ENCODE results near the gene ARHGAP35. TPM values are rescaled to one million over a fixed set of nuclear protein-coding genes. Genes with fewer than 3 reads are reported as not detected.
"Not testable (repeated sequence)": the region's sequence is repeated elsewhere in the genome, so short reads cannot be mapped to it uniquely, and the experiment has no call there.

The ARHGAP35 gene
- polyA plus RNA-seq, 1 of the 3 experiments (the other 2 are of a cell fraction): 25.1 TPM

DNA sequence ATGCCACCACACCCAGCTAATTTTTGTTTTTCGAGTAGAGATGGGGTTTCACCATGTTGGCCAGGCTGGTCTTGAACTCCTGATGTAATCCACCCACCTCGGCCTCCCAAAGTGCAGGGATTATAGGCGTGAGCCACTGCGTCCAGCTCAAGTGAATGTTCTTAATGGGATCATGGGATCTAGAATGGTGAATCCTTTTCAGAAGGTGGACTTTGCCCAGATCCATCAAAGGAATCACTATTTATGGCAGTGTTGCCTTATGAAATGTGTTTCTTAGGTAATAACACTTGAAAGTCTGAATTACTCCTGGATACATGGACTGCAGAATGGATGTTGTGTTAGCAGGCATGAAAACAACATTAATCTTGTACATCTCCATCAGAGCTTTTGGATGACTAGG is 20.3 kb downstream of the ARHGAP35 start:
- 94% methylated on average over 4 of the region's 4 CpGs for WGBS (ENCODE audit: low lambda C conversion rate)
- Histone ChIP-seq H2AFZ (ENCODE audit: low read depth) (no peak overlapping the region), H3K4me3 (ENCODE audit: low read depth in 2 of 2, low read length in 1 of 2) (no peak overlapping the region), H3F3A (replicated peaks; ENCODE audit: insufficient read depth) (peaks cover 44% of the 10 kb centered on the region), H3K79me2 (ENCODE audit: insufficient read depth) (peaks cover 91% of the 10 kb centered on the region), H3K4me1 (ENCODE audit: control insufficient read depth in 1 of 2, insufficient read depth in 2 of 2, low read depth in 1 of 2, low read length in 1 of 2) (peaks cover 4 to 16% of the 10 kb centered on the region in 2 experiments; a peak in 3 of 4 replicates), H3K4me2 (no peak overlapping the region), H3K27ac (ENCODE audit: low read depth in 2 of 2, low read length in 1 of 2) (peak overlapping the region in 1 of 2 experiments; percentile 91; a peak in 1 of 4 replicates), H4K20me1 (ENCODE audit: insufficient read depth) (peaks cover 36% of the 10 kb centered on the region), H3K9ac (no peak overlapping the region), H3K9me3 (no peaks in the 10 kb centered on the region), H3K9me2 (no peaks in the 10 kb centered on the region), H3K27me3 (ENCODE audit: insufficient read depth) (no peaks in the 10 kb centered on the region), H3K36me3 (replicated peaks in 1 of 2; ENCODE audit: control insufficient read depth in 1 of 2, insufficient read depth in 2 of 2, low read length in 1 of 2) (no peaks in the 10 kb centered on the region)
- ChIA-PET POLR2A (interaction anchor here (0.9 kb wide), 1 partner anchor 18 kb away, joined by 3 read pairs; no protein-coding TSS in a partner anchor), CTCF (interaction anchor here (1.0 kb wide), 1 partner anchor 16 kb away, joined by 3 read pairs; no protein-coding TSS in a partner anchor)
- DNase-seq: no peak
- TF ChIP-seq FOXJ3 (CRISPR knock-in tag; IDR thresholded peaks at IDR 0.05) (no peak), NRF1 (IDR thresholded peaks at IDR 0.05; ENCODE audit: low read depth, low read length) (no peak), CHD2 (IDR thresholded peaks at IDR 0.05; ENCODE audit: low read length, partially characterized antibody) (no peak), YY1 (IDR thresholded peaks at IDR 0.05; ENCODE audit: low read depth) (no peak), RFX5 (IDR thresholded peaks at IDR 0.05; ENCODE audit: low read length) (no peak), SMC3 (IDR thresholded peaks at IDR 0.05; ENCODE audit: low read depth, low read length) (no peak), EZH2phosphoT487 (IDR thresholded peaks at IDR 0.05; ENCODE audit: borderline replicate concordance, low read depth) (no peak), MXI1 (IDR thresholded peaks at IDR 0.05; ENCODE audit: low read depth, low read length) (no peak), EP300 (IDR thresholded peaks at IDR 0.05; ENCODE audit: borderline replicate concordance in 1 of 2, low read depth in 1 of 2, low read length in 1 of 2) (no peak), ELF1 (IDR thresholded peaks at IDR 0.05) (no peak)
- TF ChIP-seq, protein P1, sequence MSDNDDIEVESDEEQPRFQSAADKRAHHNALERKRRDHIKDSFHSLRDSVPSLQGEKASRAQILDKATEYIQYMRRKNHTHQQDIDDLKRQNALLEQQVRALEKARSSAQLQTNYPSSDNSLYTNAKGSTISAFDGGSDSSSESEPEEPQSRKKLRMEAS (IDR thresholded peaks at IDR 0.05; ENCODE audit: low read depth): no peak
- TF ChIP-seq, protein P2, sequence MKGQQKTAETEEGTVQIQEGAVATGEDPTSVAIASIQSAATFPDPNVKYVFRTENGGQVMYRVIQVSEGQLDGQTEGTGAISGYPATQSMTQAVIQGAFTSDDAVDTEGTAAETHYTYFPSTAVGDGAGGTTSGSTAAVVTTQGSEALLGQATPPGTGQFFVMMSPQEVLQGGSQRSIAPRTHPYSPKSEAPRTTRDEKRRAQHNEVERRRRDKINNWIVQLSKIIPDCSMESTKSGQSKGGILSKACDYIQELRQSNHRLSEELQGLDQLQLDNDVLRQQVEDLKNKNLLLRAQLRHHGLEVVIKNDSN (IDR thresholded peaks at IDR 0.05; ENCODE audit: borderline replicate concordance, low read depth): no peak

DNA sequence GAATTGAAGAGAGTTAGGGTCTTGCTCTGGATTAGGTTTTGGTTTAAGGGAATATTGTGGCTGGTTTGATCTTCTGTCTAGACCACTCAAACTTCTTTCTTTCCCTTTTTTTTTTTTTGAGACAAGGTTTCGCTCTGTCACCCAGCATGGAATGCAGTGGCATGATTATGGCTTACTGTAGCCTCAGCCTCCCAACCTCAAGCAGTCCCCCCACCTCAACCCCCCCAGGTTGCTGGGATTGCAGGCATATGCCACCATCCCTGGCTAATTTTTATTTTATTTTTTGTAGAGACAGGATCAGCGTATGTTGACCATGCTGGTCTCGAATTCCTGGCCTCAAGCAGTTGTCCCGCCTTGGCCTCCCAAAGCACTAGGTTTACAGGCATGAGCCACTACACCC is 21.2 kb downstream of the ARHGAP35 start:
- H3K9me3 ChIP-seq: no peaks in the 10 kb centered on the region
- peaks cover 89% of the 10 kb centered on the region for H3K79me2 ChIP-seq (ENCODE audit: insufficient read depth)
- H3K27ac ChIP-seq (ENCODE audit: low read depth in 2 of 2, low read length in 1 of 2): no peak overlapping the region
- H2AFZ ChIP-seq (ENCODE audit: low read depth): no peak overlapping the region
- H3K27me3 ChIP-seq (ENCODE audit: insufficient read depth): no peaks in the 10 kb centered on the region
- H3K4me1 ChIP-seq (ENCODE audit: control insufficient read depth in 1 of 2, insufficient read depth in 2 of 2, low read depth in 1 of 2, low read length in 1 of 2): peaks cover 4 to 16% of the 10 kb centered on the region in 2 experiments; a peak in 3 of 4 replicates
- 100% methylated on average over 4 of the region's 4 CpGs for WGBS (ENCODE audit: low lambda C conversion rate)
- H4K20me1 ChIP-seq (ENCODE audit: insufficient read depth): peaks cover 42% of the 10 kb centered on the region
- CTCF ChIA-PET: interaction anchor here (1.0 to 1.1 kb wide), 2 partner anchors 14 to 17 kb away, joined by 3 read pairs; no protein-coding TSS in a partner anchor
- no peak overlapping the region for H3K9ac ChIP-seq
- no peak for TF ChIP-seq FOXM1 (IDR thresholded peaks at IDR 0.05; ENCODE audit: low read depth)
- no peak for TF ChIP-seq MXI1 (IDR thresholded peaks at IDR 0.05; ENCODE audit: low read depth, low read length)
- no peak for TF ChIP-seq SMC3 (IDR thresholded peaks at IDR 0.05; ENCODE audit: low read depth, low read length)
- TF ChIP-seq EP300 (IDR thresholded peaks at IDR 0.05; ENCODE audit: borderline replicate concordance in 1 of 2, low read depth in 1 of 2, low read length in 1 of 2): no peak
- TF ChIP-seq NFIC (IDR thresholded peaks at IDR 0.05; ENCODE audit: borderline replicate concordance): no peak
- TF ChIP-seq NRF1 (IDR thresholded peaks at IDR 0.05; ENCODE audit: low read depth, low read length): no peak
- H3K36me3 ChIP-seq (replicated peaks in 1 of 2; ENCODE audit: control insufficient read depth in 1 of 2, insufficient read depth in 2 of 2, low read length in 1 of 2): no peaks in the 10 kb centered on the region
- H3K4me2 ChIP-seq: no peak overlapping the region
- H3K9me2 ChIP-seq: no peaks in the 10 kb centered on the region
- no peak overlapping the region for H3K4me3 ChIP-seq (ENCODE audit: low read depth in 2 of 2, low read length in 1 of 2)
- peaks cover 50% of the 10 kb centered on the region for H3F3A ChIP-seq (replicated peaks; ENCODE audit: insufficient read depth)
- no peak for DNase-seq
- POLR2A ChIA-PET: no interaction called here

DNA sequence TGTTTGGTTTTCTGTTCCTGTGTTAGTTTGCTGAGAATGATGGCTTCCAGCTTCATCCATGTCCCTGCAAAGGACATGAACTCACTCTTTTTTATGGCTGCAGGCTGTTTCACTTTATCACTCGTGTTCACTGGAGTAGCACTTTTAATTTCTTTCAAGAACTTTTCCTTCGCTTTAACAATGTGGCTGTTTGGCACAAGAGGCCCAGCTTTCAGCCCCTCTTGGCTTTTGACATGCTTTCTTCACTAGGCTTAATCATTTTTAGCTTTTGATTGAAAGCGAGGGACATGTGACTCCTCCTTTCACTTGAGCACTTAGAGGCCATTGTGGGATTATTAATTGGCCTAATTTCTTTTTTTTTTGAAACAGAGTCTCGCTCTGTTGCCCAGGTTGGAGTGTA is 22.0 kb downstream of the ARHGAP35 start:
- H3K9me2 ChIP-seq; H3K4me2 ChIP-seq; H3K27me3 ChIP-seq (ENCODE audit: insufficient read depth); H3K4me3 ChIP-seq (ENCODE audit: low read depth in 2 of 2, low read length in 1 of 2); H3K9ac ChIP-seq; DNase-seq; POLR2A ChIA-PET; H3K27ac ChIP-seq (ENCODE audit: low read depth in 2 of 2, low read length in 1 of 2); H2AFZ ChIP-seq (ENCODE audit: low read depth); H3K9me3 ChIP-seq; H3K36me3 ChIP-seq (replicated peaks in 1 of 2; ENCODE audit: control insufficient read depth in 1 of 2, insufficient read depth in 2 of 2, low read length in 1 of 2): not testable (repeated sequence)
- peaks cover 52% of the 10 kb centered on the region for H3F3A ChIP-seq (replicated peaks; ENCODE audit: insufficient read depth)
- peaks cover 89% of the 10 kb centered on the region for H3K79me2 ChIP-seq (ENCODE audit: insufficient read depth)
- 92% methylated on average over 4 of the region's 4 CpGs for WGBS (ENCODE audit: low lambda C conversion rate)
- H4K20me1 ChIP-seq (ENCODE audit: insufficient read depth): peaks cover 48% of the 10 kb centered on the region
- peaks cover 4 to 16% of the 10 kb centered on the region in 2 experiments; a peak in 3 of 4 replicates for H3K4me1 ChIP-seq (ENCODE audit: control insufficient read depth in 1 of 2, insufficient read depth in 2 of 2, low read depth in 1 of 2, low read length in 1 of 2)
- CTCF ChIA-PET: interaction anchor here (1.1 kb wide), 1 partner anchor 13 kb away, joined by 3 read pairs; no protein-coding TSS in a partner anchor
